ENCODE data around the gene PLAC1. TPM values are rescaled to one million over a fixed set of nuclear protein-coding genes. Genes with fewer than 3 reads are reported as not detected.

PLAC1 gene
- total and polyA plus RNA-seq, 2 experiments from 2014 or later = 0.93 to 2.9 TPM

GRCh38 chrX:134649770-134650169, 8.5 kb downstream of the PLAC1 start:
- WGBS (ENCODE audit: low lambda C conversion rate, missing lambda C conversion rate) = 83% methylated on average over 4 of the region's 4 CpGs

GRCh38 chrX:134647477-134647877, 10.8 kb downstream of the PLAC1 start:
- WGBS (ENCODE audit: low lambda C conversion rate, missing lambda C conversion rate) = 71% methylated on average over 2 of the region's 2 CpGs
- TF ChIP-seq CTCF (IDR thresholded peaks at IDR 0.05; ENCODE audit: poor library complexity) (no peak), EZH2phosphoT487 (IDR thresholded peaks at IDR 0.05; ENCODE audit: low read depth, severe bottlenecking, unreplicated experiment) (no peak), EZH2 (IDR thresholded peaks at IDR 0.05; ENCODE audit: borderline replicate concordance) (no peak)
- no peak overlapping the region for H3K4me2 ChIP-seq

More at GRCh38 chrX:134649770-134650169, 8.5 kb downstream of the PLAC1 start:
- no peaks in the 10 kb centered on the region for H3K9me3 ChIP-seq (ENCODE audit: low read depth)
- H3K27ac ChIP-seq = no peak overlapping the region
- TF ChIP-seq EZH2 (IDR thresholded peaks at IDR 0.05; ENCODE audit: borderline replicate concordance) = no peak
- TF ChIP-seq CTCF (IDR thresholded peaks at IDR 0.05; ENCODE audit: poor library complexity) = no peak
- TF ChIP-seq EZH2phosphoT487 (IDR thresholded peaks at IDR 0.05; ENCODE audit: low read depth, severe bottlenecking, unreplicated experiment) = no peak
- no peaks in the 10 kb centered on the region for H3K27me3 ChIP-seq
- no peaks in the 10 kb centered on the region for H3K79me2 ChIP-seq
- H4K20me1 ChIP-seq (ENCODE audit: insufficient read depth, poor library complexity, severe bottlenecking) = no peaks in the 10 kb centered on the region
- no peaks in the 10 kb centered on the region for H3K4me1 ChIP-seq (ENCODE audit: insufficient read depth)
- no peak overlapping the region for H3K4me3 ChIP-seq
- no peak overlapping the region for H2AFZ ChIP-seq
- no peaks in the 10 kb centered on the region for H3K9me2 ChIP-seq (replicated peaks; ENCODE audit: insufficient read depth)
- no peaks in the 10 kb centered on the region for H3K36me3 ChIP-seq (replicated peaks; ENCODE audit: insufficient read depth, low read depth)
- H3K4me2 ChIP-seq = no peak overlapping the region
- DNase-seq (ENCODE audit: low spot score) = no peak

GRCh38 chrX:134646691-134647090, 11.6 kb downstream of the PLAC1 start:
- WGBS (ENCODE audit: low lambda C conversion rate, missing lambda C conversion rate) = 82% methylated on average over 4 of the region's 4 CpGs
- TF ChIP-seq EZH2 (IDR thresholded peaks at IDR 0.05; ENCODE audit: borderline replicate concordance) (no peak), CTCF (IDR thresholded peaks at IDR 0.05; ENCODE audit: poor library complexity) (no peak), EZH2phosphoT487 (IDR thresholded peaks at IDR 0.05; ENCODE audit: low read depth, severe bottlenecking, unreplicated experiment) (no peak)
- H3K27me3 ChIP-seq = no peaks in the 10 kb centered on the region

More at GRCh38 chrX:134647477-134647877, 10.8 kb downstream of the PLAC1 start:
- H3K27me3 ChIP-seq = no peaks in the 10 kb centered on the region
- no peak overlapping the region for H3K27ac ChIP-seq
- H3K4me3 ChIP-seq = no peak overlapping the region
- H3K36me3 ChIP-seq (replicated peaks; ENCODE audit: insufficient read depth, low read depth) = no peaks in the 10 kb centered on the region
- H3K79me2 ChIP-seq = no peaks in the 10 kb centered on the region
- no peak overlapping the region for H2AFZ ChIP-seq
- H3K9me2 ChIP-seq (replicated peaks; ENCODE audit: insufficient read depth) = no peaks in the 10 kb centered on the region
- no peaks in the 10 kb centered on the region for H3K9me3 ChIP-seq (ENCODE audit: low read depth)
- DNase-seq (ENCODE audit: low spot score) = no peak
- no peaks in the 10 kb centered on the region for H4K20me1 ChIP-seq (ENCODE audit: insufficient read depth, poor library complexity, severe bottlenecking)
- no peaks in the 10 kb centered on the region for H3K4me1 ChIP-seq (ENCODE audit: insufficient read depth)

More at GRCh38 chrX:134646691-134647090, 11.6 kb downstream of the PLAC1 start:
- no peaks in the 10 kb centered on the region for H3K79me2 ChIP-seq
- H3K9me2 ChIP-seq (replicated peaks; ENCODE audit: insufficient read depth) = no peaks in the 10 kb centered on the region
- H3K27ac ChIP-seq = no peak overlapping the region
- no peak overlapping the region for H2AFZ ChIP-seq
- no peaks in the 10 kb centered on the region for H3K9me3 ChIP-seq (ENCODE audit: low read depth)
- H3K4me3 ChIP-seq = no peak overlapping the region
- no peaks in the 10 kb centered on the region for H3K4me1 ChIP-seq (ENCODE audit: insufficient read depth)
- H3K36me3 ChIP-seq (replicated peaks; ENCODE audit: insufficient read depth, low read depth) = no peaks in the 10 kb centered on the region
- H3K4me2 ChIP-seq = no peak overlapping the region
- DNase-seq (ENCODE audit: low spot score) = no peak
- no peaks in the 10 kb centered on the region for H4K20me1 ChIP-seq (ENCODE audit: insufficient read depth, poor library complexity, severe bottlenecking)
